HG03432 (cell line): Measurements from ENCODE around the gene RPS6KA6.
"Not testable (repeated sequence)": the region's sequence is repeated elsewhere in the genome, so short reads cannot be mapped to it uniquely, and the experiment has no call there.

Experiments
- ATAC-seq: cut with Tn5 transposase; IDR thresholded peaks from one replicate; pipeline ENCODE4 v1.9.1; 2021; ENCODE audit warnings: mild to moderate bottlenecking, moderate library complexity; ENCODE audit not compliant: unreplicated experiment

Gene RPS6KA6

GRCh38 chrX:84165711-84166110 lies 22.3 kb downstream of the RPS6KA6 start:
- ATAC-seq, result no peak

- ATAC-seq, result no peak
Measured at GRCh38 chrX:84162401-84162800, 25.6 kb downstream of the RPS6KA6 start.

- no peak for ATAC-seq
Measured at GRCh38 chrX:84161641-84162040, 26.4 kb downstream of the RPS6KA6 start.

- no peak for ATAC-seq
Measured at GRCh38 chrX:84160736-84161135, 27.3 kb downstream of the RPS6KA6 start.

- no peak for ATAC-seq
Measured at GRCh38 chrX:84156821-84157220, 31.2 kb downstream of the RPS6KA6 start.

- ATAC-seq, result no peak
Measured at GRCh38 chrX:84155938-84156337, 32.1 kb downstream of the RPS6KA6 start.

- ATAC-seq, result no peak
Measured at GRCh38 chrX:84153538-84153937, 34.5 kb downstream of the RPS6KA6 start.

GRCh38 chrX:84144991-84145390 lies 43.0 kb downstream of the RPS6KA6 start:
- no peak for ATAC-seq

GRCh38 chrX:84144281-84144680 lies 43.7 kb downstream of the RPS6KA6 start:
- ATAC-seq, result no peak

- ATAC-seq, result no peak
Measured at GRCh38 chrX:84133023-84133422, 55.0 kb downstream of the RPS6KA6 start.

- no peak for ATAC-seq
Measured at GRCh38 chrX:84123585-84123984, 64.4 kb downstream of the RPS6KA6 start.

- no peak for ATAC-seq
Measured at GRCh38 chrX:84118769-84119168, 69.2 kb downstream of the RPS6KA6 start.

GRCh38 chrX:84118315-84118714 lies 69.7 kb downstream of the RPS6KA6 start:
- ATAC-seq, result no peak

GRCh38 chrX:84108584-84108983 lies 79.4 kb downstream of the RPS6KA6 start:
- ATAC-seq, result no peak

GRCh38 chrX:84099120-84099519 lies 88.9 kb downstream of the RPS6KA6 start:
- no peak for ATAC-seq

- ATAC-seq, result not testable (repeated sequence)
Measured at GRCh38 chrX:84079479-84080197, 108.4 kb downstream of the RPS6KA6 start.

GRCh38 chrX:84078991-84079390 lies 109.0 kb downstream of the RPS6KA6 start:
- no peak for ATAC-seq

- ATAC-seq, result no peak
Measured at GRCh38 chrX:84064814-84065213, 123.2 kb downstream of the RPS6KA6 start.

- ATAC-seq, result no peak
Measured at GRCh38 chrX:84064164-84064563, 123.8 kb downstream of the RPS6KA6 start.

GRCh38 chrX:84047339-84047738 lies 140.7 kb downstream of the RPS6KA6 start:
- no peak for ATAC-seq

GRCh38 chrX:84046403-84046984 lies 141.5 kb downstream of the RPS6KA6 start:
- ATAC-seq, result peak; percentile 92

- ATAC-seq, result no peak
Measured at GRCh38 chrX:84044051-84044450, 143.9 kb downstream of the RPS6KA6 start.
